Upper lobe of right lung (tissue), 1 donor: Measurements from ENCODE around the gene LLGL2. TPM values are rescaled to one million over a fixed set of nuclear protein-coding genes. Genes with fewer than 3 reads are reported as not detected.

Source experiments
- ATAC-seq: fragments of 200-7000 bp; cut with Tn5 transposase; one replicate; pipeline ENCODE4 v1.9.1; 2020; ENCODE audit warnings: mild to moderate bottlenecking, moderate library complexity
- DNase-seq: peaks from one replicate; pipeline ENCODE4 v3.0.0-alpha.2; 2020
- H3K27ac ChIP-seq: fragments of 200-600 bp; one replicate; pipeline ENCODE4 v1.8.0; 2022
- H3K27me3 ChIP-seq: fragments of 200-600 bp; one replicate; pipeline ENCODE4 v1.8.0; 2022; ENCODE audit warnings: mild to moderate bottlenecking
- H3K36me3 ChIP-seq: fragments of 200-600 bp; one replicate; pipeline ENCODE4 v1.8.0; 2022
- H3K4me1 ChIP-seq: fragments of 200-600 bp; one replicate; pipeline ENCODE4 v1.8.0; 2022
- H3K4me3 ChIP-seq: fragments of 200-600 bp; one replicate; pipeline ENCODE4 v1.8.0; 2022; ENCODE audit warnings: mild to moderate bottlenecking
- H3K9me3 ChIP-seq: fragments of 200-600 bp; one replicate; pipeline ENCODE4 v1.8.0; 2022
- intact Hi-C: fragments of 100-400 bp; cut with DNase I; formaldehyde crosslinking; loops from one replicate; pipeline ENCODE4 v1.11.0; 2022
- total RNA-seq: library from RNA; stranded (reverse); fragmentation: NEBNext Ultra II Directional; extraction: Animal tissue kit (Norgen Biotek cat#: 25700); gene quantifications from one replicate; pipeline ENCODE4 v1.2.1, GENCODE V29; 2021
- TF ChIP-seq, protein P1 (sequence below): fragments of 200-600 bp; IDR thresholded peaks from one replicate; pipeline ENCODE4 v1.8.0; 2022; ENCODE audit warnings: antibody characterized with exemption
- donor health status: DM: no; HTN: yes; CAD: no; lungs with severe emphysema.

LLGL2 gene
- total RNA-seq, 1 donor from 2014 or later: 133 TPM

DNA sequence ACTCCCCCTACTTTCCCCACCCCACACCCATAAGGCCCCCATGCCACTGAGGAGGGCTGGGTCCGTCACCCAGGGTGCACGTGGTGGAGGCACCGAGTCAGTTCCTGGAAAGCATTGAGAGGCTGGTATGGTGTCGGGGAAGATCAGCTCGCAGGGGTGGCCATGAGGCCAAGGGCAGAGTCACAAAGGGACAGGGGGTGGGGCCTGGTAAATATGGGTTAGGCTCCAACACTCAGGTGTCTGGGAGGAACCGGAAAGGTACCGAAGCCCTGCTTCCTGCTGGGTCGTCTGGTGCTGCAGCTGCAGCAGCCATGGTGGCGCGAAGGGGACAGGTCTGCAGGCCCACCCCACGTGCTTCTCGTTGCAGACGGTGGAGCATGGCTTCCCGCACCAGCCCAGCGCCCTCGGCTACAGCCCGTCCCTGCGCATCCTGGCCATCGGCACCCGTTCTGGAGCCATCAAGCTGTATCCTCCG lies 30.2 kb downstream of the LLGL2 start:
- DNase-seq (peak; percentile 56), ATAC-seq (no peak)
- Histone ChIP-seq H3K36me3 (peaks cover 10% of the 10 kb centered on the region), H3K4me3 (no peak overlapping the region), H3K9me3 (no peaks in the 10 kb centered on the region), H3K4me1 (peaks cover 11% of the 10 kb centered on the region), H3K27ac (no peak overlapping the region), H3K27me3 (no peaks in the 10 kb centered on the region)
- TF ChIP-seq, protein P1, sequence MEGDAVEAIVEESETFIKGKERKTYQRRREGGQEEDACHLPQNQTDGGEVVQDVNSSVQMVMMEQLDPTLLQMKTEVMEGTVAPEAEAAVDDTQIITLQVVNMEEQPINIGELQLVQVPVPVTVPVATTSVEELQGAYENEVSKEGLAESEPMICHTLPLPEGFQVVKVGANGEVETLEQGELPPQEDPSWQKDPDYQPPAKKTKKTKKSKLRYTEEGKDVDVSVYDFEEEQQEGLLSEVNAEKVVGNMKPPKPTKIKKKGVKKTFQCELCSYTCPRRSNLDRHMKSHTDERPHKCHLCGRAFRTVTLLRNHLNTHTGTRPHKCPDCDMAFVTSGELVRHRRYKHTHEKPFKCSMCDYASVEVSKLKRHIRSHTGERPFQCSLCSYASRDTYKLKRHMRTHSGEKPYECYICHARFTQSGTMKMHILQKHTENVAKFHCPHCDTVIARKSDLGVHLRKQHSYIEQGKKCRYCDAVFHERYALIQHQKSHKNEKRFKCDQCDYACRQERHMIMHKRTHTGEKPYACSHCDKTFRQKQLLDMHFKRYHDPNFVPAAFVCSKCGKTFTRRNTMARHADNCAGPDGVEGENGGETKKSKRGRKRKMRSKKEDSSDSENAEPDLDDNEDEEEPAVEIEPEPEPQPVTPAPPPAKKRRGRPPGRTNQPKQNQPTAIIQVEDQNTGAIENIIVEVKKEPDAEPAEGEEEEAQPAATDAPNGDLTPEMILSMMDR: no peak
- intact Hi-C loops: no loop called here

DNA sequence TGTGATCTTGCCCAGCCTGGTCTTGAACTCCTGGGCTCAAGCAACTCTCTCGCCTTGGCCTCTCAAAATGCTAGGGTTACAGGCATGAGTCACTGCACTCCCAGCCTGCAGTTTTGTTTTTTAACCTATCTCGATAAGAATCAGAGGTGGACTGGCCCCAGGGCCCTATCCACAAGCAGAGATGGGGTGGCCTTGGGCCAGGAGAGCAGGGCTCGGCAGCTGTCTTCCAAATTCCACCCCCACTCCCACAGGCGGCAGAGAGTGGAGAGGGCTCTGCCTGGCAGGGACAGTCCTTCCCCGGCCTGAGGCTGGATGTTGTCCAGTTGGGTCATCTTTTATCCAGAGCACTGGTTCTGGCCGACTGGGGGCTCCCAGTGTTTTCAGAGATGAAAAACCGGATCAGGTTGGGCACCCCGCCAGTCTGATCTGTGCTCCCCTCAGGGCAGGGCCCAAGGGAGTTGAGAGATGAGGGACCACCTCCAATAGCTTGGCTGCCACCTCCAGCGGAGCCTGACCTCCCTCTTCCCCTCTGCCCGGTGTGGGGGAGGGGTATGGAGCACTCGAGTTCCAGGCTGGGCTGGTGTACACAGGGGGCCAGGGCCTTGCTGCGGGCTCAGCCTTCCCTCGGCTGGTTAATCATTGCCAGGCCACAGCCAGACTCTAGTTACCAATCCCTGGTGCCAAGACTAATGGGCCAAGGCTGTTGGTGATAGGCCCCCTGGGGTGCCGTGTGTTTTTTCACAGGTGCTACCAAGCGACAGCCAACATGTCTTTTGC lies 31.8 kb downstream of the LLGL2 start:
- TF ChIP-seq, protein P1: no peak
- ATAC-seq: peak; percentile 84
- H3K27ac ChIP-seq: peak overlapping the region; percentile 42

DNA sequence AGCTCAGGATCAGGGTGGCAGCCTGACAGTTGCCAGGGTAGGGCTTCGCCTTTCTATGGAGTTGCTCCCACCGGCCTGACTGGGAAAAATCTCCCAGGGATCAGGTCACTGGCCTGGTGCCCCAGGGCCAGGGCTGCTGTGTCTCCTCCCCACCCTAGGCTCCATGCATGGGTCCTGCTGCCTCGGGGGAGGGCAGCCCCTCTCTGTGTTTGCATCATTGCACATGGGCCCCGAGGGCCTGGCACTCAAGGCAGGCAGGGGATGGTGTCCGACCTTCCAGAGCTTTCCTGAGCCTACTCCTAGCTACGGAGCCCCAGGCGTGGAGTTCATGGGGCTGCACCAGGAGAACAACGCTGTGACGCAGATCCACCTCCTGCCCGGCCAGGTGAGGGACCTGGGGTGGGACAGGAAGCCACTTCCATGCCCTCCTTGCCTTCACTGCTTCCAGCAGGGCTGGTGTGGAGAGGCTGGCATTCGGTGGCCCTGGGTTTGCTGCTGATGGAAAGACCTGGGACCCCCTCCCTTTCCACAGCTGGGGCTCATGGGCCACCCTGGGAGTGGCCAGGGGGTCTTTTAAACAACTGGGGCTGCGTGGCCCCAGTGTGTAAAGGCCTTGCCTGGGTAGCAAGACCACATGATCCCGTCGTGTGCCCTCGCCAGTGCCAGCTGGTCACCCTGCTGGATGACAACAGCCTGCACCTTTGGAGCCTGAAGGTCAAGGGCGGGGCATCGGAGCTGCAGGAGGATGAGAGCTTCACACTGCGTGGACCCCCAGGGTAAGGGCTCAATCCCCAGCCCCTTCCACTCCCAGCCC lies 32.6 kb downstream of the LLGL2 start:
- peaks cover 11% of the 10 kb centered on the region for H3K4me1 ChIP-seq
- H3K27ac ChIP-seq: no peak overlapping the region

More for the DNA sequence above, 31.8 kb downstream of the LLGL2 start:
- H3K4me1 ChIP-seq: peaks cover 11% of the 10 kb centered on the region
- H3K27me3 ChIP-seq: no peaks in the 10 kb centered on the region
- no peaks in the 10 kb centered on the region for H3K9me3 ChIP-seq
- DNase-seq: peak; percentile 87
- intact Hi-C loops: no loop called here
- H3K36me3 ChIP-seq: peaks cover 10% of the 10 kb centered on the region
- H3K4me3 ChIP-seq: no peak overlapping the region

DNA sequence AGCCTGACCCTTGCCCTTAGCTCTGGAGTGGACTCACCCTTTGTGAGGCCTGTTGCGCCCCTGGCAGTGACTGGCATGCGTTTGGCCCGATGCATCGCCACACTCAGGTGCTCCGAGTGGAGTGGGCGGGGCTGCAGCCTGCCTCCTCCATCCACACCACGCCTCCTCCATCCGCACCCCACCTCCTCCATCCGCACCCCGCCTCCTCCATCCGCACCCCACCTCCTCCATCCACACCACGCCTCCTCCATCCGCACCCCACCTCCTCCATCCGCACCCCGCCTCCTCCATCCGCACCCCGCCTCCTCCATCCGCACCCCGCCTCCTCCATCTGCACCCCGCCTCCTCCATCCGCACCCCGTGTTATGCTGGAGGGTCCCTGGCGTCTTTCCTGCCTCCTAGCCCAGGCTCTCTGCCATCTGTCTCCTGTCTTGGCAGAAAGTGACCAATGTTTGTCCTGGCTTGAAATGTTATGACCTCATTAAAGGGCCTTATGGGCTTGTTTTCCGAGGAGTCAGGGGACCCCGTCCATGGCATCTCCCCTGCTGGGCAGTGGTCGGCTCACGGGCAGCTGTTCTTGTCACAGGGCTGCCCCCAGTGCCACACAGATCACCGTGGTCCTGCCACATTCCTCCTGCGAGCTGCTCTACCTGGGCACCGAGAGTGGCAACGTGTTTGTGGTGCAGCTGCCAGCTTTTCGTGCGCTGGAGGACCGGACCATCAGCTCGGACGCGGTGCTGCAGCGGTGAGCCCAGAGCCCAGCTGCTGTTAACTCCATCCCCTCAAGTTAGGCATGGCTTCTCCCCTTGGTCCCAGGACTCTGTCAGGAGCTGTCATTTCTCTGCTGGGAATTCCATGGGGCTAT lies 33.4 kb downstream of the LLGL2 start:
- TF ChIP-seq, protein P1: no peak
- ATAC-seq (no peak), DNase-seq (no peak)
- intact Hi-C loops: no loop called here
- Histone ChIP-seq H3K4me1 (peaks cover 11% of the 10 kb centered on the region), H3K27ac (no peak overlapping the region), H3K27me3 (no peaks in the 10 kb centered on the region), H3K9me3 (no peaks in the 10 kb centered on the region), H3K4me3 (no peak overlapping the region), H3K36me3 (peaks cover 20% of the 10 kb centered on the region)

More for the DNA sequence above, 32.6 kb downstream of the LLGL2 start:
- intact Hi-C loops: no loop called here
- Histone ChIP-seq H3K9me3 (no peaks in the 10 kb centered on the region), H3K36me3 (peaks cover 12% of the 10 kb centered on the region), H3K27me3 (no peaks in the 10 kb centered on the region), H3K4me3 (no peak overlapping the region)
- ATAC-seq (no peak), DNase-seq (no peak)
- TF ChIP-seq, protein P1: no peak

DNA sequence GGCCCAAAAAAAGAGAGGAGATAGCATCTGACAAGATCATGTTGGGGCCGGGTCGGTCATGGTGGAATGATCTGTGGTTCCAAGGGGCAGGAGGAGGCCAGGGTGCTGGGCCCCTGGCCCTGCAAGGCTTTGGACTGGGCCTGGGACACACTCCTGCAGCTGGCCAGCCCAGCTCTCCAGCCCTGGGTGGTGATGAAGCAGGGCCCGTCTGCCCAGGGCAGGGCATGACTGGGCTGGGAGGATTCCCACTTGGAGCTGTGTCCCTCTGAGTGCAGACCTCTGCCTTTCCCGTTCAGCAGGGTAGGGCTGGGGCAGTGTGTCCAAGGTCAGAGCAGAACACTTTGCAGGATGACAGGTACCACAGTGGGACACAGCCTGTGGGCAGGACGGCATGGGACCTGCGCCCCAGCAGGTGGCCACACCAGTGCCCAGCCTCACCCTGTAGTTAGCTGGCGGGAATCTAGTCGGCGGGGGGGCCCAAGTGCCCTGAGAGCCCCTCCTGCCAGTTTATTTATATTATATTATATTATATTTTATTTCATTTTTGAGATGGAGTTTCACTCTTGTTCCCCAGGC lies 34.5 kb downstream of the LLGL2 start:
- Histone ChIP-seq H3K4me3 (no peak overlapping the region), H3K27me3 (no peaks in the 10 kb centered on the region), H3K9me3 (no peaks in the 10 kb centered on the region), H3K36me3 (peaks cover 31% of the 10 kb centered on the region), H3K27ac (no peak overlapping the region), H3K4me1 (peaks cover 11% of the 10 kb centered on the region)
- no peak for ATAC-seq
- TF ChIP-seq, protein P1: no peak
- intact Hi-C loops: no loop called here
- DNase-seq: no peak
